Measurements from ENCODE around the gene IGF2BP3.

Gene IGF2BP3

DNA sequence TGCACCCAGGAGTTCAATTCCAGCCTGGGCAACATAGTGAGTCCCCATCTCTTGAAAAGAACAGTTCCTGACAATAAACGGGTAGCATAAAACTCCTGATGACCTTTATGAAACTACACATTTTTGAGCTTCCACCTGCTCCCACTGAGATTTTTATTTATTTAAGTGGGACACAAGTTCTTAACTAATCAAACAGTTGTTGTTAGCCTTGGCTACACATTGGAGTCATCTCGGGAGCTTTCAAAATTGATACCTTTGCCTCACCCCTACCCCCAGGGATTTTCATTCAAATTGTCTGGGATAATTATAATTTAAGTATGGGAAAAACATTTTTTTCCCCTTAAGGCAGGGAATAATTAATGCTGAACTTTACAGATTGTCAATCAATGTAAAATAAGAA lies 131.9 kb downstream of the IGF2BP3 start (continued):
- no peak for TF ChIP-seq ZNF70 (CRISPR knock-in tag; IDR thresholded peaks at IDR 0.05)
- TF ChIP-seq, protein P1, sequence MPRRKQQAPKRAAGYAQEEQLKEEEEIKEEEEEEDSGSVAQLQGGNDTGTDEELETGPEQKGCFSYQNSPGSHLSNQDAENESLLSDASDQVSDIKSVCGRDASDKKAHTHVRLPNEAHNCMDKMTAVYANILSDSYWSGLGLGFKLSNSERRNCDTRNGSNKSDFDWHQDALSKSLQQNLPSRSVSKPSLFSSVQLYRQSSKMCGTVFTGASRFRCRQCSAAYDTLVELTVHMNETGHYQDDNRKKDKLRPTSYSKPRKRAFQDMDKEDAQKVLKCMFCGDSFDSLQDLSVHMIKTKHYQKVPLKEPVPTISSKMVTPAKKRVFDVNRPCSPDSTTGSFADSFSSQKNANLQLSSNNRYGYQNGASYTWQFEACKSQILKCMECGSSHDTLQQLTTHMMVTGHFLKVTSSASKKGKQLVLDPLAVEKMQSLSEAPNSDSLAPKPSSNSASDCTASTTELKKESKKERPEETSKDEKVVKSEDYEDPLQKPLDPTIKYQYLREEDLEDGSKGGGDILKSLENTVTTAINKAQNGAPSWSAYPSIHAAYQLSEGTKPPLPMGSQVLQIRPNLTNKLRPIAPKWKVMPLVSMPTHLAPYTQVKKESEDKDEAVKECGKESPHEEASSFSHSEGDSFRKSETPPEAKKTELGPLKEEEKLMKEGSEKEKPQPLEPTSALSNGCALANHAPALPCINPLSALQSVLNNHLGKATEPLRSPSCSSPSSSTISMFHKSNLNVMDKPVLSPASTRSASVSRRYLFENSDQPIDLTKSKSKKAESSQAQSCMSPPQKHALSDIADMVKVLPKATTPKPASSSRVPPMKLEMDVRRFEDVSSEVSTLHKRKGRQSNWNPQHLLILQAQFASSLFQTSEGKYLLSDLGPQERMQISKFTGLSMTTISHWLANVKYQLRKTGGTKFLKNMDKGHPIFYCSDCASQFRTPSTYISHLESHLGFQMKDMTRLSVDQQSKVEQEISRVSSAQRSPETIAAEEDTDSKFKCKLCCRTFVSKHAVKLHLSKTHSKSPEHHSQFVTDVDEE (CRISPR knock-in tag; IDR thresholded peaks at IDR 0.05), result no peak
- TF ChIP-seq, protein P2, sequence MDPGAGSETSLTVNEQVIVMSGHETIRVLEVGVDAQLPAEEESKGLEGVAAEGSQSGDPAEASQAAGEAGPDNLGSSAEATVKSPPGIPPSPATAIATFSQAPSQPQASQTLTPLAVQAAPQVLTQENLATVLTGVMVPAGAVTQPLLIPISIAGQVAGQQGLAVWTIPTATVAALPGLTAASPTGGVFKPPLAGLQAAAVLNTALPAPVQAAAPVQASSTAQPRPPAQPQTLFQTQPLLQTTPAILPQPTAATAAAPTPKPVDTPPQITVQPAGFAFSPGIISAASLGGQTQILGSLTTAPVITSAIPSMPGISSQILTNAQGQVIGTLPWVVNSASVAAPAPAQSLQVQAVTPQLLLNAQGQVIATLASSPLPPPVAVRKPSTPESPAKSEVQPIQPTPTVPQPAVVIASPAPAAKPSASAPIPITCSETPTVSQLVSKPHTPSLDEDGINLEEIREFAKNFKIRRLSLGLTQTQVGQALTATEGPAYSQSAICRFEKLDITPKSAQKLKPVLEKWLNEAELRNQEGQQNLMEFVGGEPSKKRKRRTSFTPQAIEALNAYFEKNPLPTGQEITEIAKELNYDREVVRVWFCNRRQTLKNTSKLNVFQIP (CRISPR knock-in tag; IDR thresholded peaks at IDR 0.05; ENCODE audit: borderline replicate concordance, low read depth), result no peak

DNA sequence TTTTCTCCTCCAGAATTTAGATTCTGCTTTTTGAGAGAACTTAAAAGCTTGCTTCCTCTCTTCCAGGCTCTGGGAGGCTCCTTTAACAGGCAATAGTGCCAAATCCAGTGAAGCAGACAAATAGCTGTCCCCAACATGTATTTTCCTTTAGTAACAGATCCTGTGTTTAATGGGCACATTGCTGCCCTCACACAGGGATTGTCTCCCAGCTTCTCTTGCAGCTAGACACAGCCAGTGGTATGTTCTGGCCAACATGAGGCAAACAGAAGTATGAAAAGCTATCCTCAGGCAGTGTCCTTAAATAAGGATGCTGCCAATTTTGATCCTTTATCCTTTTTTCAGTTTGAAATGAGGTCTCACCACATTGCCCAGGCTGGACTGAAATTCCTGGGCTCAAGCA lies 132.9 kb downstream of the IGF2BP3 start:
- TF ChIP-seq CSDC2 (CRISPR knock-in tag; IDR thresholded peaks at IDR 0.05), result no peak
- no peak for TF ChIP-seq ISL1 (CRISPR knock-in tag; IDR thresholded peaks at IDR 0.05)
- no peak for TF ChIP-seq TOX (CRISPR knock-in tag; IDR thresholded peaks at IDR 0.05; ENCODE audit: borderline replicate concordance)
- no peak for TF ChIP-seq RARB (CRISPR knock-in tag; IDR thresholded peaks at IDR 0.05)
- TF ChIP-seq ARNTL (CRISPR knock-in tag; IDR thresholded peaks at IDR 0.05; ENCODE audit: borderline replicate concordance, low read depth), result no peak
- no peak for TF ChIP-seq TCF4 (CRISPR knock-in tag; IDR thresholded peaks at IDR 0.05; ENCODE audit: borderline replicate concordance)
- TF ChIP-seq ESRRG (CRISPR knock-in tag; IDR thresholded peaks at IDR 0.05), result no peak
- no peak for ATAC-seq

DNA sequence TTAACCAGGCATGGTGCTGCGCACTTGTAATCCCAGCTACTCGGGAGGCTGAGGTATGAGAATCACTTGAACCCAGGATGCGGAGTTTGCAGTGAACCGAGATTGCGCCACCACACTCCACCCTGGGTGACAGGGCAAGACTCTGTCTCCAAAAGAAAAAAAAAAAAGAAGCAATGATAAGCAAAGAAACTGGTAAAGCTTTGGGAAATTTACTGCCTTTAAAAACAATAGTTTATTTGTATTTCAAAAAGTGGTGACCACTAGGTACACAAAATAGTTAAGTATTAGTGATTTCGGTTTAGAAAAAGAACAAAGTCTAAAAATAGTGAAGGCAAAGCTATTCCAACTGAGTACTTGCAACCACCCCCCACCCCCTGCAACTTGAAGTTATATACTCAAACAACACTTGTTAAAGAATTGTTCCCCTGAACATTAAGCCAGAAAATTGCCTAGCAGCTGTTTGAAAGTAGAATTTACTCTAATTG lies 133.4 kb downstream of the IGF2BP3 start:
- no peak for TF ChIP-seq ISL1 (CRISPR knock-in tag; IDR thresholded peaks at IDR 0.05)
- TF ChIP-seq, protein P3, sequence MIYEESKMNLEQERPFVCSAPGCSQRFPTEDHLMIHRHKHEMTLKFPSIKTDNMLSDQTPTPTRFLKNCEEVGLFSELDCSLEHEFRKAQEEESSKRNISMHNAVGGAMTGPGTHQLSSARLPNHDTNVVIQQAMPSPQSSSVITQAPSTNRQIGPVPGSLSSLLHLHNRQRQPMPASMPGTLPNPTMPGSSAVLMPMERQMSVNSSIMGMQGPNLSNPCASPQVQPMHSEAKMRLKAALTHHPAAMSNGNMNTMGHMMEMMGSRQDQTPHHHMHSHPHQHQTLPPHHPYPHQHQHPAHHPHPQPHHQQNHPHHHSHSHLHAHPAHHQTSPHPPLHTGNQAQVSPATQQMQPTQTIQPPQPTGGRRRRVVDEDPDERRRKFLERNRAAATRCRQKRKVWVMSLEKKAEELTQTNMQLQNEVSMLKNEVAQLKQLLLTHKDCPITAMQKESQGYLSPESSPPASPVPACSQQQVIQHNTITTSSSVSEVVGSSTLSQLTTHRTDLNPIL (CRISPR knock-in tag; IDR thresholded peaks at IDR 0.05; ENCODE audit: low read depth), result no peak
- no peak for TF ChIP-seq ZNF565 (CRISPR knock-in tag; conservative IDR thresholded peaks at IDR 0.05; ENCODE audit: low read depth)
- no peak for TF ChIP-seq PPARA (CRISPR knock-in tag; IDR thresholded peaks at IDR 0.05; ENCODE audit: borderline replicate concordance)
- TF ChIP-seq, protein P4, sequence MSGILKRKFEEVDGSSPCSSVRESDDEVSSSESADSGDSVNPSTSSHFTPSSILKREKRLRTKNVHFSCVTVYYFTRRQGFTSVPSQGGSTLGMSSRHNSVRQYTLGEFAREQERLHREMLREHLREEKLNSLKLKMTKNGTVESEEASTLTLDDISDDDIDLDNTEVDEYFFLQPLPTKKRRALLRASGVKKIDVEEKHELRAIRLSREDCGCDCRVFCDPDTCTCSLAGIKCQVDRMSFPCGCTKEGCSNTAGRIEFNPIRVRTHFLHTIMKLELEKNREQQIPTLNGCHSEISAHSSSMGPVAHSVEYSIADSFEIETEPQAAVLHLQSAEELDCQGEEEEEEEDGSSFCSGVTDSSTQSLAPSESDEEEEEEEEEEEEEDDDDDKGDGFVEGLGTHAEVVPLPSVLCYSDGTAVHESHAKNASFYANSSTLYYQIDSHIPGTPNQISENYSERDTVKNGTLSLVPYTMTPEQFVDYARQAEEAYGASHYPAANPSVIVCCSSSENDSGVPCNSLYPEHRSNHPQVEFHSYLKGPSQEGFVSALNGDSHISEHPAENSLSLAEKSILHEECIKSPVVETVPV (CRISPR knock-in tag; IDR thresholded peaks at IDR 0.05), result no peak
- no peak for TF ChIP-seq ZNF70 (CRISPR knock-in tag; IDR thresholded peaks at IDR 0.05)
- no peak for TF ChIP-seq ZFP3 (CRISPR knock-in tag; IDR thresholded peaks at IDR 0.05)

DNA sequence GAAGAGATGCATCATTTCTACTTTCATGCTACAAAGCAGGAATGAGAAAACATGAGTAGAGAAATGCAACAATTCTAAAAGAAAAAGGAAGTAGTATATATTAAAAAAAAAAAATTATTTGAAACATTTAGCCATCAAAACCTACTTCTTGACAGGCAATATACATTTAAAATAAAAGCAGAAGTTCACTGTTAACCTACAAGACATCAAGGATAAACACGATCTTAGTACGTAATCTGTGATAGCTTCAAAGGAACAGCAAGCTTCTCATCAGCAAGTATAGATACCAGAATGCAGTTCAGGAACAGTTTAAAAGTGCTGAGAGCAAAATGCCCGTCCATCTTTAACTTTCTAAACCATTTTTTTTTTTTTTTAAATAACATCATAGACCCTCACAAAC lies 134.2 kb downstream of the IGF2BP3 start:
- no peak for ATAC-seq
- no peak for TF ChIP-seq ZFP3 (CRISPR knock-in tag; IDR thresholded peaks at IDR 0.05)
- TF ChIP-seq, protein P1 (CRISPR knock-in tag; IDR thresholded peaks at IDR 0.05), result no peak
- no peak for TF ChIP-seq ZNF565 (CRISPR knock-in tag; conservative IDR thresholded peaks at IDR 0.05; ENCODE audit: low read depth)
- TF ChIP-seq, protein P3 (CRISPR knock-in tag; IDR thresholded peaks at IDR 0.05; ENCODE audit: low read depth), result no peak
- TF ChIP-seq ZC3H10 (CRISPR knock-in tag; IDR thresholded peaks at IDR 0.05), result no peak
- no peak for TF ChIP-seq PPARA (CRISPR knock-in tag; IDR thresholded peaks at IDR 0.05; ENCODE audit: borderline replicate concordance)
- TF ChIP-seq ISL1 (CRISPR knock-in tag; IDR thresholded peaks at IDR 0.05), result no peak
- TF ChIP-seq OSR1 (CRISPR knock-in tag; IDR thresholded peaks at IDR 0.05), result no peak
- no peak for TF ChIP-seq RARB (CRISPR knock-in tag; IDR thresholded peaks at IDR 0.05)
- no peak for TF ChIP-seq ZNF8 (CRISPR knock-in tag; IDR thresholded peaks at IDR 0.05)
- TF ChIP-seq SNAI2 (CRISPR knock-in tag; IDR thresholded peaks at IDR 0.05), result no peak
- TF ChIP-seq BACH2 (CRISPR knock-in tag; IDR thresholded peaks at IDR 0.05; ENCODE audit: borderline replicate concordance), result no peak
- no peak for TF ChIP-seq TOX (CRISPR knock-in tag; IDR thresholded peaks at IDR 0.05; ENCODE audit: borderline replicate concordance)
- TF ChIP-seq GLIS3 (CRISPR knock-in tag; IDR thresholded peaks at IDR 0.05), result no peak
- TF ChIP-seq ESRRG (CRISPR knock-in tag; IDR thresholded peaks at IDR 0.05), result no peak
- no peak for TF ChIP-seq ZNF70 (CRISPR knock-in tag; IDR thresholded peaks at IDR 0.05)
- no peak for TF ChIP-seq ZFP30 (CRISPR knock-in tag; IDR thresholded peaks at IDR 0.05)
- TF ChIP-seq, protein P4 (CRISPR knock-in tag; IDR thresholded peaks at IDR 0.05), result no peak

More for the DNA sequence above, 133.4 kb downstream of the IGF2BP3 start:
- no peak for ATAC-seq

All from SK-N-SH treated with all-trans-retinoic acid at 6 μM for 48 hours (cell line).